ENCODE data around the gene FHIT. TPM values are rescaled to one million over a fixed set of nuclear protein-coding genes. Genes with fewer than 3 reads are reported as not detected.
"Not testable (repeated sequence)": the region's sequence is repeated elsewhere in the genome, so short reads cannot be mapped to it uniquely, and the experiment has no call there.

Gene FHIT
- total RNA-seq, 1 experiment from 2014 or later: 0.34 TPM

DNA sequence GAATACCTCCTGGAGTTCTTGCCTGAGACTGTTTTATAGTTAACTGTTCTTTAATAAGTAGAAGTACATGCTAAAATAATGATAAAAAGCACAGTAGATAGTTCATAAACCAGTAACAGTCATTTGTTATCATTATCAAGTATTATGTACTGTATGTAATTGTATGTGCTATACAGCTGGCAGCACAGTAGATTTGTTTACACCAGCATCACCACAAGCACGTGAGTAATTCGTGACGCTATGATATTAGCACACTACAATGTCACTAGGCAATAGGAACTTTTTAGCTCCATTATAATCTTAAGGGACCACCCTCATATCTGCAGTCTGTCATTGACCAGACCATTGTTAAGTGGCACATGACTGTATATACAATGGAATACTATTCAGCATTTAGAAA lies 534.7 kb downstream of the FHIT start:
- no peak for DNase-seq (ENCODE audit: low read depth)

DNA sequence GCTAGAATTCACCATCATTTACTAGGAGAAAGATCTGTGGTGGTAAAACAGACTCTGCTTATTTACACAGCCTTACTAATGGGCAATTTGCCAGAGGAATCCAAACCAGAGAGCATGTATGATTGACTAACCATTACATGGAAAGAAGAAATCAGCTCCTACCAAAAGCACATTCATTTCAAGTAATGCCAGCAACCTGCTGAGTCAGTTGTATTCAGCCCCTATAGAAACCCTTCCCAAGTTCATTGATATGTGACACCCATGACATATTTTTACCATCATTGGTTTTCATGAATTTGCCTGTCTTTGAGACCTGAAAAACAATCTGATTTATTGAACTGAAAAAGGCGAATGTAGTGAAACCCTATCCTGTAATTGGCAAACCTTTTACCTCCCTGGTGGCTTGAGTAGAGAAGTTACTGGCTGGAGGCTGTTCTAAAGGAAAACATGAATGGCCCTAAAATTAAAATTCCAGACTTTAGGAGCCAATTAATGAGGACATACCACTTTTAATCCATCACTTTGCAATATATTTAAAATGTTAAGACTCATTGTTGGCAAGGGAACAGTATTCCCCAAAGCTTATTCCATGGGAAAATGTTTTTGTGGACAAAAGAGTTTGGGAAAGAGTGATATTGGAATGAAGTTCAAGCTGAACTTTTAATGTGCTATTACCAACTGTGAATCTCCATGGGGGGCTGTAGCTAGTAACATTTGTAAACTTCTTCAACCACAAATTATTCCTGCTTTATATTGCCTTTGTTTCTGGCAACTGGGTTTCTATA lies 542.9 kb downstream of the FHIT start:
- DNase-seq (ENCODE audit: low read depth): peak; percentile 1

DNA sequence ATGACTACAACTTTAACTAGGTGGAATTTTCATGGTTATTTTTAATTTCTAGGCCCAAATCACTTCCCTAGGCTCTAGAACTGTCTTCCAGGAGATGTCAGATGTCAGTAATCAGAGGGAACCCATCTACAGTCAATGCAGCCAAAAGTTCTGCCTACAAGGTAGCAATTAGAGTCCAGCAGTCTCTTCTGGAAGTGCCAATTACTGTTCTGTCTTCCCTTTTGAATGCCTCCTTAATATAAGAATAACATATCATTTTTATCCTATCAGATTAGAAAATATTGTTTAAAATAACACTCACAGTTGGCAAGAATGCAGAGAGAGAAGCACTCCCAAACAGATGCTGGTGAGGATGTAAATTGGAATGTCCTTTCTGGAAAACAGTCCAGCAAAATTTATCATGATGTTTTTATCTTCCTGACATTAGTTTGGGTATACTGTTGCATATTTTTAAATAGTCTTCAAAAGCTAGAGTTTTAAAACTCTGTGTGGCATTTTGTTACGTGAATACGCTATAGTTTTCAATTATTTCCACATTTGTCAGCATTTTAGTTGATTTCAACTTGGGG lies 543.7 kb downstream of the FHIT start:
- no peak for DNase-seq (ENCODE audit: low read depth)

DNA sequence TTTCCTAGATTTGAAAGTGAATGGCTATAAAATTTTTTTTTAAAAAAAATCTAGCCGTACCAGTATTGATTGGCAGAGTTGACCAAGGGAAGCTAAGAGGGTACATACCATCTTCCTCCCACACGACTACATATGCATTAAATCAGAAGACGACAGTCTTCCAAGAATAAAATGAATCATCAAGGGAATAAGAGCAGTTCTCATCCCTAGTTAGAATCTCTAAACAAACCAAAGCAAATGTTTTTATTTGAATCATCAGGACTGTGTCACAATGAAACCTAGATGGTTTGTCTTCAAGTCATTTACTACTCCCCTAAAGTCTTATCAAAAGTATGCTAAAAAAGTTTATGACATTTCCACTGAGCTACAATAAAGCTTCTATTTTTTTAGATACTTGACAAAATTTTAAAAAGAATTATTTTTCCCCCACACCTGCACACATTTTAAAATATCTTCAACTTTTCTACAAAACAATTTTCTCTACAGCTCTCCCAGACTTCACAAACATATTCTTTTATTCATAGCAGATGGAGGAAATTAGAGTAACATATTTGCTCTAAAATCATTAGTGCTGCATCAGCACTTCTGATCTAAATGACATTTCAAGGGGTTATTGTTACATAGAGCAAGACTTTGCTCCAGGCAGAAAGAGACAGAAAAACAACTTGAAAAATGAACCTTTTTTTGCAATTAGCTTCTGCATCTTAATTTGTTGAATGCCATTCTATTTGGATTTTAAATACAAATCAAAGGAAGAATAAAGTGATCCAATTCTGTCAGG lies 547.1 kb downstream of the FHIT start:
- no peak for DNase-seq (ENCODE audit: low read depth)

DNA sequence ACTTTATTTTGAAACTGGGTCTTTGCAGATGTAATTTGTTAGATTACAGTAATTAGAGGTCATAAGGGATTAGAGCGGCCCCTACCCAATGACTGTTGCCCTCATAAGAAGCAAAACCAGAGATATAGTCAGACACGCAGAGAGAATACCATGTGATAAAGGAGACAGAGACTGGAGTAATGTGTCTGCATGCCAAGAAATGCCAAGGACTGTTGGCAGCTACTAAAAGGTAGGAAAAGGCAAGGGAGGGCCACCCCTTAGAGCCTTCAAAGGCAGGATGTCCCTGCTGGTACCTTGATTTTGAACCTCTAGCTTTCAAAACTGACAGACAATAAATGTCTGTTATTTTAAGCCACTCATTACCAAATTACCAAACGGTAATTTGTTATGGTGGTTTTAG lies 548.2 kb downstream of the FHIT start:
- DNase-seq (ENCODE audit: low read depth): no peak

DNA sequence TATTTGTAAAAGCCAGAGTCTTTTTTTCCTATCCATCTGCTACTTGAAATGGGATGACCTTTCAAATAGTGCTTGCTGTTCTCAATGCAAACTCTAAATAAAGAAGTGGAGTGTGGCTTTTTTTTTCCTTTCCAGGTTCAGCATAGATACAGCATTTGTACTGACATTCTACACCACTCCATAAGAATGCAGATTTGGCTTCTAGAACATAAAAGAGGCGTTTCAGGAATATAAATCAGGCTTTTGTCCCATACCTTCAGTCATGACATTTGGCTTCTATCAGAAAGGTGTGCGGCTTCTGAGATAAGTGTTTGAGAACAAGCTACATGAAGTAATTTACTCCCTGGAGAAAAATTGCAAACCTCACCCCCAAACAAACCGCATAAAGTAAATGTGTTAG lies 553.1 kb downstream of the FHIT start:
- DNase-seq (ENCODE audit: low read depth): no peak

DNA sequence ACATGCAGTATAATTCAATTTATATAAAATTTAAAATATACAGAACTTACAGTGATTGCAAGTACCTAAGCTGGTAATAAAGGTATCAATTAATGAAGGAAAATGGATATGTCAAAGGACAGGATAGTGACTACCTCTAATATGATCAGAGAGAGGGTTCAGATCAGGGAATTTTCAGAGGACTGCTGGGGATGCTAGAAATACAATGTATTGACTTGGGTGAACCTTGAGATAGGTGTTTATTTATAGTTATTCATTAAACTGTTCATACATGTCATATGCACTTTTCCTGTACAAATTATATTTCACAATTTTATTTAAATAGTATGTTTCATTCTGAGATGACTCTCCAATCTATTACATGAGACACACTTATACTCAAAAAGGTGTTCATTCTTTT lies 554.1 kb downstream of the FHIT start:
- no peak for DNase-seq (ENCODE audit: low read depth)

DNA sequence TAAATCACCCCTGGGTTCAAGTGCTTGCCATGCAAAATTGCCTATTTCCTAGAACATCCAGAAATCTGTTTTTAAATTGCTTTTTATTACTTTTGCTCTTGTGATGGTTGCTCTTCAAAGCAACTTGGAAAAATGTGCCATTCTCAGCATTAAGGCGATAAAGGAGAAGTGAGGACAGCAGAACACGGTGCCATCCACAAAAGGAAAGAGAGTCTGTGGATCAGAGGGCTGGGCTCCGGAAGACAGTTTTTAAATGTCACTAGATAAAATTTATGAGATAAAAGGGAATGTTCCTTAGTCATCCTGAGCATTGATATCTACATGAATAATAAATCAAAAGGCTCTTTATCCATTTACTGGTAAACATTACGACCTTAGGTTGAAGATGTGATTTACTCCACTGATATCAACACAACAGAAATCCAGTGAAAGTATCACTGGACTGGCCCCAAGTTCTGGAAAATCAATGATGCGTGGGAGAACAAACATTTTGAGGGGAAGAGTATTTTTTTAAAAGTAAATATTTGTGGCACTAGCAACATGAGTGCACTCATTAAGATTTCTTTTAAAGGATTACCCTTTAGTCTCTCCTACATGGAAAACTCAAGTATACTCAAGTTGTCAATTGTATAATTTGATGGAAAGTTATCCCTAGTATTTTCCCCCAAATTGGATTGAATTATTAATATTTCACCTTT lies 554.7 kb downstream of the FHIT start:
- DNase-seq (ENCODE audit: low read depth): no peak

DNA sequence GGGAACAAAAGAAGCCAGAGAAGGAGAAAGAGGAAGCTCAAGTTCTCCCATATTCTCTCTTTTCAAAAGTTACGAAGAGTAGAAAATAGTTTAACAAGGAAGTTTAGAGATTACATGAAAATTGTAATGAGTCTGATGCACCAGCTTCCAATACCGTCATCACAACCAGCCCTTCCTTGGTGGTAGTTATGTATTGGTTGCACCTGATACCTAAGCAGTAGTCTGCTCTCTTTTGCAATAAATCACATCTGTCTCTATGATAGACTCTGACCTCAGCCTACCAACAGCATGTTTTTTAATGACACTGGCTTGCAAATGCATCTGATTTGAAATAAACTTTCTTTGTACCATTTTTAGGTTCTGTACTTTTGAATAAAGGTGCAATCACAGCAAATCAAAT lies 575.8 kb downstream of the FHIT start:
- DNase-seq (ENCODE audit: low read depth): no peak

DNA sequence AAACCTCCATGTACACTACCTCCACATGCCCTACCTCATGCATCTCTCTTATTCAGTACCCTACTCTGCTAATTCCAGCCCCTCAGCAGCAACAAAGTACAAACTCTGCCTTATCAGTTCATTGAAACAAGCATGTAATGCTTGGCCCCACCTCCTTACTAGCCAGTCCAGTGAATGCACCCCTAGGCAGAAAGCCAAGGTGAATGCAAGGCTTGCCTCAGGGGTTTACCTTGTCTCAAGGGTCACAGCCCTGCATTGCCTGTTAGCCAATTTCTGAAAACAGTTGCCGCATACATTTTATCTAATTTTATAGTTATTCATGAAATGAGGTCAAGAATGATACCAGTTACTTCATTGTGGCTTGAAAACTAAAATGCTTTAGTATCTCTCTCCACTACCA lies 576.4 kb downstream of the FHIT start:
- no peak for DNase-seq (ENCODE audit: low read depth)

DNA sequence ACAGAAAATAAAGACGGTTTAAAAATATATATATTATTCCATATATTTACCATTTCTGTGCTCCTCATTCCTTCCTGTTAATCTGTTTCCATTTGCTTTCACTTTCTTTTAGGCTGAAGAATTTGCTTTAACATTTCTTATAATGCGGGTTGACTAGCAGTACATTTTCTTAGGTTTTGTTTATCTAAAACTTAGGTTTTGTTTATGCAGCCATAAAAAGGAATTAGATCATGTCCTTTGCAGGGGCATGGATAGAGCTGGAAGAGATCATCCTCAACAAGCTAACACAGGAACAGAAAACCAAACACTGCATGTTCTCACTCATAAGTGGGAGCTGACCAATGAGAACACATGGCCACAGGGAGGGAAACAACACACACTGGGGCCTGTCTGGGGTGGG lies 578.1 kb downstream of the FHIT start:
- no peak for DNase-seq (ENCODE audit: low read depth)

DNA sequence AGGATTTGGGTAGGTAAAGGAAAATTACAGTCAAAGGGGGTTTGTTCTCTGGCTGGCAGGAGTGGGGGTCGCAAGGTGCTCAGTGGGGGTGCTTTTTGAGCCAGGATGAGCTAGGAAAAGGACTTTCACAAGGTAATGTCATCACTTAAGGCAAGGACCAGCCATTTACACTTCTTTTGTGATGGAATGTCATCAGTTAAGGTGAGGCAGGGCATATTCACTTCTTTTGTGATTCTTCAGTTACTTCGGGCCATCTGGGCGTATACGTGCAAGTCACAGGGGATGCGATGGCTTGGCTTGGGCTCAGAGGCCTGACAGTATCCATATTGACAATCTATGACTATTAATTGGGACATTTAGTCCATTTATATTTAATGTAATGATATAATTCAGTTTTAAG lies 578.9 kb downstream of the FHIT start:
- DNase-seq (ENCODE audit: low read depth): not testable (repeated sequence)

DNA sequence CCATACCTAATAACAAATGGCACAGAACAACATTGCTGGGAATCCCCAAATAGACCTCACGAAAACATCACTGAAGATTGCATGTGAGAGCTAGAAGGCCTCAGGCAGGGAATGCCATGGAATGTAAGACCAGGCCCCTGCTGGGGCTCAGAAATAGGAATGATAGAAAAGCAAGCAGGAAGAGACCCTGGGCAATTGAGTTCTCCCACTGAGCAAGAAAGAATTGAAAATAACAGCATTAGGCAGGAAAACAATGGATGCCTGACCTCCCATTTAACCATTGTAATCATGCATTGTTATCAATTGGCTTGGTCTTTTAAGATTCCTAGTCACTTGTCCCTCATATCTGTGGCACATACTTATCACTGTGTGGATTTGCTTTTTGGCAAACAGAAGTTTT lies 581.6 kb downstream of the FHIT start:
- no peak for DNase-seq (ENCODE audit: low read depth)

DNA sequence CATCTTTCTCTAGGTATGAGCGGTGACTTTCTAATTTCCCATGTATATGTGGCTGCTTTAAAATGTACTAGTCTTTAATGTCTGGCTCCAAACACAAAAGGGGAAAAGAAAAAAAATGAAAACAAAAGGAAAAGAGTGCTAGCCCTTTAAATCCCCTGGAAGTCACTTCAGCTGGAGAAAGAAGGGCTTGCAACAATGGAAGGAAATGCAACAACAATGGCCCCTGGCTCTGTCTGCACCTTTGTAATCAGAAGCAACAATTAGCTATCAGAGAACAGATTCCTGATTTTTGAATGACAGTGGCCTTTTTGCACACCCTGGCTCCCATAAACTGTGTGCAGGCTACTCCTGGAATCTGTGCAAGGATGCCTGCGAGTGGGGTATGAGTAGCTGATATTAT lies 591.2 kb downstream of the FHIT start:
- no peak for DNase-seq (ENCODE audit: low read depth)

DNA sequence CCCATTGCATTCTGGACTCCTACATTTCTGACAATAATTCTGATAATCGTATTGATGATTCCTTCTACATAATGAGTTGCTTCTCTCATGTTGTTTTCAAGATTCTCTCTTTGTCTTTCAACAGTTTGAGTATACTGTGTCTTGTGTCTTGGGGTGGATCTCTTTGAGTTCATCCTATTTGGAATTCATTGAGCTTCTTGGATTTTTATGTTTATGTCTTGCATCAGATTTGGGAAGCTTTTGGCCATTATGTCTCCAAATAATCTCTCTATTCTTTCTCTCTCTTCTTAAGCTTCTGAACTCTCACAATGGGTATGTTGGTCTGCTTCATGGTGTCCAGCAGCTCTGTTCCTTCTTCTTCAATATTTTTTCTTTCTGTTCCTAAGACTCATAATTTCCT lies 592.2 kb downstream of the FHIT start:
- no peak for DNase-seq (ENCODE audit: low read depth)

DNA sequence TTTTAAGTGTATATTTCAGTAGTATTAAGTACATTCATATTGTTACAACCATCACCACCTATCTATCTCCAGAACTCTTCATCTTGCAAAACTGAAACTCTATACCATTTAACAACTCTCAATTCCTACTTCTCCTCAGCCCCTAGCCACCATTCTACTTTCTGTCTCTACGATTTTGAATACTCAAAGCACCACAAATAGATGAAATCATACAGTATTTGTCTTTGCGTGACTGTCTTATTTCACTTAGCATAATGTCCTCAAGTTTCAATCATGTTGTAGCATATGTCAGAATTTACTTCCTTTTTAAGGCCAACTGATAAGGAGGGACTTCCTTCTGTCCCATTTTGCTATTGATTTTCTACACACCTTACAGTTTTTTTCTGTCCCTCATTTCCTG lies 593.3 kb downstream of the FHIT start:
- DNase-seq (ENCODE audit: low read depth): no peak

DNA sequence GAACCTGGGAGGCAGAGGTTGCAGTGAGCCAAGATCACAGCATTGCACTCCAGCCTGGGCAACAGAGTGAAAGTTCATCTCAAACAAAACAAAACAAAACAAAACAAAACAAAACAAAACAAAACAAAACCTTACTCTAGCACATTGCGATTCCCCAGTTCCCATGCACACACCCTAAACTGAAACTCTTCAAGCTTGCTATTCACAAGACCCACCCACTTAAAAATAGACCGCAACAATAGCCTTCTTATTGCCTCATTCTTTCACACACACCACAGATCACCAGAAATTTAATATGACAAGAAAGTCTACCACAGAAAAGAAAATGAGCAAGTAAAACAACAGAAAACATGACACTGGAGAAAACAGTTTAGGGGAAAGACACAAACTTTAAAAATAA lies 598.4 kb downstream of the FHIT start:
- no peak for DNase-seq (ENCODE audit: low read depth)

DNA sequence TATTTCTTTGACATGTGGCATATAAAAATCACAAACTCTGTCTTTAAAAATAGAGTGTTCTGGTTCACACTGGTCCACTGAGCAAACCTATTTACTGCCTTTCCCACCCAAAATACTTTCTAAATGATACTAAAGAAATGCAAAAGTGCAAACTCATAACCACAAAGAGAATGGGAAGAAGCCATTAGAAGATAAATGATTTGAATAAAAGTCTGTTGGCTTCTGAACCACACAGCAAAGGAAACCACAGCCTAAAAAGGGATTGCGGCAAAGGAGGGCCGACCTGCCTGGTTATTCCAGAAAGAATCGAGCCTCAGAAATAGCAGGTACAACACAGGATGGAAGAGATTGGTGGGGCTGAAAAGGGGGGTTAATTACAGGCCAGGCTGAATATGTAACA lies 599.5 kb downstream of the FHIT start:
- no peak for DNase-seq (ENCODE audit: low read depth)

DNA sequence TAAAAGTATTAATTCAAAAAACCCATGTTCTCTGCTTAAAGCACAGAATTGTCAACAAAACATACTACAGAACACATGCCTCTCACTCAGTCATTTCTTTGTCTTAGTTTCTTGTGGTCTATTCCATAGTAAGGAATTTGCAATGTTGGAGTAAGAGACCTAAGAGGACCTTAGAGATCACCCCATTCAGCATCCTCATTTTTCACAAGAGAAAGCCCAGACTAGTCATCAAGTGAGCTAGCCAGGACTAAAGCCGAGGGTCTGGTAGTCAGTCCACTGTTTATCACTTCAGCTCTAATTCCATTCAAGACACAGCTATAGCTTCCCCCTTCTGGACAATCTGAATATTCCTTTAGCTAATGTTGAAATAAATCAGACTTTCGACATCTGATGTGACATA lies 601.1 kb downstream of the FHIT start:
- no peak for DNase-seq (ENCODE audit: low read depth)

DNA sequence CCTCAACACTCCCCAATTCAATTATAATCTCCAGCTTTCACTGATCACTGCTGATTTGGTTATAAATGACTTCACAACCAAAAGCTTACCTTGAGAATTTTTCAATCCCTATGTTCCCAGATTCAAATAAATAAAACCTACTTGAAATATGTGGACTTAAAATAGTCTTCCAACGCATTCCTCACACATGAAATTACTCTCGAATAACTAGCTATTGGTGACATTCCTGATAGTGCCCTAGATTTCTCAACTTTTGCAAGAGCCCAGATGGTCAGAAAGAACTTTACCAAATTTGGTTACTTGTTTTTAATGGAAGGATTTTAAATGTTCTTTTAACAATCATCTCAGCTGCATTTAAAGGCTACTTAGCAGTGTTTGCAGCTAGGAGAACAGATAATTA lies 605.5 kb downstream of the FHIT start:
- DNase-seq (ENCODE audit: low read depth): no peak

DNA sequence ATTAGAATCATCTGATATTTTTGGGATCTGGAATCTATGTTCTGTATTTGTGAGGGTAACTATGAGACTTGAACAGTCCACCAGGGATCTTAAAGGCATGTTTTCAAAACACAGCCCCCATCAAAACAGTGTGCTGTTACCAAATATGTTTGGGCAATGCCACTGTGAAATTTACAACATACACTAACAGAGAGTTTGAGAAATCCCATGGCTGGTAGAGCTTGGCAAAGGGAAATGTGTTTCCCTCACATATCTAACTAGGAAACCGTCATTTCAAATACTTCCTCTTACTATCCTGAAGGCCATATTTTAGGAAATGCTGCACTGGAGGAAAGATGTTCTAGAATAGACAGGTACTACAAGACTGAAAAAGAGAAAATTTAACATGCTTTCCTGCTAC lies 607.4 kb downstream of the FHIT start:
- no peak for DNase-seq (ENCODE audit: low read depth)

DNA sequence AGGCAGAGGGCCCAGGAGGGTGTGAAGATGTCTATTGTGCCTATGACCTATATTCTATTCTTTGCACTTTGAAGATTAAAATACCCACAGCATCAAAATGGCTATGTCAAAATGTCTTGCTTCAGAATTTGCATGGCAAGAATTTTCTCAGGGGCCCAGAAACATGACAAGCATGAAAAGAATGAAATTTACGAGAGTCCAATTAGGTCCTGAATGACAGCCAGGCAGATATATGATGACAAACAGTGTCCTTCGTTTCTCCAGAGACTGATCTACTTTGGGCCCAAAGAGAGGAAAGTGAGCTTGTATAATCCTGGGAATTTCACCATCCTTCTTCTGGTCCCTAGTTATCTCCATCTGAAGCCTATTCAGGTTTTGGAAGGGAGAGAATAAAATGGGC lies 609.9 kb downstream of the FHIT start:
- DNase-seq (ENCODE audit: low read depth): no peak

Measured in LHCN-M2 (cell line).